Parathyroid adenoma (tissue), 2 donors: ENCODE measurements around the gene PTPRJ.

Source experiments
- H2AFZ ChIP-seq: fragments of 300-600 bp; sonication (generic); one replicate; pipeline ENCODE4 v1.7.0; 2017; ENCODE audit warnings: antibody characterized with exemption, mild to moderate bottlenecking
- H3K27ac ChIP-seq: fragments of 300-600 bp; sonication (generic); one replicate; pipeline ENCODE4 v1.7.0; 2017
- H3K27me3 ChIP-seq: fragments of 300-600 bp; sonication (generic); one replicate; pipeline ENCODE4 v1.7.0; 2017; ENCODE audit warnings: low read length; ENCODE audit not compliant: control insufficient read depth, insufficient read depth
- H3K36me3 ChIP-seq: fragments of 300-600 bp; sonication (generic); one replicate; pipeline ENCODE4 v1.7.0; 2017; ENCODE audit warnings: low read length; ENCODE audit not compliant: control insufficient read depth, insufficient read depth
- H3K4me1 ChIP-seq: fragments of 300-600 bp; sonication (generic); one replicate; pipeline ENCODE4 v1.7.0; 2017; ENCODE audit warnings: control low read depth
- H3K4me2 ChIP-seq: fragments of 300-600 bp; sonication (generic); one replicate; pipeline ENCODE4 v1.7.0; 2017; ENCODE audit warnings: low read length
- H3K4me3 ChIP-seq: fragments of 300-600 bp; sonication (generic); one replicate; pipeline ENCODE4 v1.7.0; 2017; ENCODE audit warnings: low read depth, low read length
- H3K79me2 ChIP-seq: fragments of 300-600 bp; sonication (generic); one replicate; pipeline ENCODE4 v1.7.0; 2017; ENCODE audit warnings: control low read depth
- H3K9ac ChIP-seq: fragments of 300-600 bp; sonication (generic); one replicate; pipeline ENCODE4 v1.7.0; 2017; ENCODE audit warnings: mild to moderate bottlenecking
- H3K9me3 ChIP-seq: fragments of 300-600 bp; sonication (generic); one replicate; pipeline ENCODE4 v1.7.0; 2017; ENCODE audit warnings: low read length; ENCODE audit not compliant: control insufficient read depth
- CTCF ChIP-seq: fragments of 300-600 bp; sonication (generic); IDR thresholded peaks from one replicate; pipeline ENCODE4 v1.7.0; 2017; ENCODE audit warnings: antibody characterized with exemption, mild to moderate bottlenecking
- donor health status: primary hyperparathyroidism.

PTPRJ gene

GRCh38 chr11:48000432-48000831, 20.1 kb downstream of the PTPRJ start:
- Histone ChIP-seq H3K79me2 (no peaks in the 10 kb centered on the region), H3K4me1 (no peaks in the 10 kb centered on the region), H2AFZ (no peak overlapping the region), H3K9ac (no peak overlapping the region), H3K36me3 (no peaks in the 10 kb centered on the region), H3K4me3 (no peak overlapping the region), H3K9me3 (no peaks in the 10 kb centered on the region), H3K27ac (no peak overlapping the region), H3K27me3 (no peaks in the 10 kb centered on the region), H3K4me2 (no peak overlapping the region)
- no peak for TF ChIP-seq CTCF

- Histone ChIP-seq H3K27ac (no peak overlapping the region), H3K4me1 (no peaks in the 10 kb centered on the region)
These were observed 21.2 kb downstream of the PTPRJ start for GRCh38 chr11:48001438-48002021.

GRCh38 chr11:48002561-48002960, 22.2 kb downstream of the PTPRJ start:
- Histone ChIP-seq H3K36me3 (no peaks in the 10 kb centered on the region), H3K4me1 (no peaks in the 10 kb centered on the region), H3K27me3 (no peaks in the 10 kb centered on the region), H3K4me2 (no peak overlapping the region), H3K9ac (no peak overlapping the region), H3K9me3 (no peaks in the 10 kb centered on the region), H3K79me2 (peaks cover 2% of the 10 kb centered on the region), H3K4me3 (no peak overlapping the region), H2AFZ (no peak overlapping the region), H3K27ac (no peak overlapping the region)
- TF ChIP-seq CTCF, result no peak

More at GRCh38 chr11:48001438-48002021, 21.2 kb downstream of the PTPRJ start:
- Histone ChIP-seq H3K9me3 (no peaks in the 10 kb centered on the region), H3K79me2 (no peaks in the 10 kb centered on the region), H3K27me3 (no peaks in the 10 kb centered on the region), H3K36me3 (no peaks in the 10 kb centered on the region), H3K4me3 (no peak overlapping the region), H2AFZ (no peak overlapping the region), H3K4me2 (no peak overlapping the region), H3K9ac (no peak overlapping the region)
- TF ChIP-seq CTCF, result no peak

- no peaks in the 10 kb centered on the region for H3K4me1 ChIP-seq
- no peak overlapping the region for H2AFZ ChIP-seq
- no peaks in the 10 kb centered on the region for H3K36me3 ChIP-seq
- TF ChIP-seq CTCF, result no peak
- no peaks in the 10 kb centered on the region for H3K27me3 ChIP-seq
- H3K79me2 ChIP-seq, result peaks cover 11% of the 10 kb centered on the region
- H3K9me3 ChIP-seq, result no peaks in the 10 kb centered on the region
- H3K4me3 ChIP-seq, result no peak overlapping the region
- no peak overlapping the region for H3K9ac ChIP-seq
- H3K27ac ChIP-seq, result no peak overlapping the region
- no peak overlapping the region for H3K4me2 ChIP-seq
These were observed 23.6 kb downstream of the PTPRJ start for GRCh38 chr11:48003926-48004325.

GRCh38 chr11:48004456-48004855, 24.1 kb downstream of the PTPRJ start:
- Histone ChIP-seq H3K36me3 (no peaks in the 10 kb centered on the region), H3K79me2 (peaks cover 11% of the 10 kb centered on the region), H3K9me3 (no peaks in the 10 kb centered on the region), H3K27me3 (no peaks in the 10 kb centered on the region), H3K4me2 (no peak overlapping the region), H3K27ac (no peak overlapping the region), H2AFZ (no peak overlapping the region), H3K4me3 (no peak overlapping the region), H3K9ac (no peak overlapping the region), H3K4me1 (no peaks in the 10 kb centered on the region)
- no peak for TF ChIP-seq CTCF
